HUES6 (cell line): ENCODE results near the gene MAPK8.

ENCODE experiments used
- H3K27ac ChIP-seq: 2 replicates; pipeline ENCODE4 v1.7.0; 2013; ENCODE audit warnings: low read depth, mild to moderate bottlenecking, low read length, inconsistent platforms
- H3K27me3 ChIP-seq: 2 replicates; pipeline ENCODE4 v1.6.1; 2013; ENCODE audit warnings: low read length; ENCODE audit not compliant: control insufficient read depth, insufficient read depth
- H3K36me3 ChIP-seq: 2 replicates; pipeline ENCODE4 v1.6.1; 2013; ENCODE audit warnings: low read length; ENCODE audit not compliant: control insufficient read depth, insufficient read depth
- H3K4me1 ChIP-seq: 2 replicates; pipeline ENCODE4 v1.6.1; 2013; ENCODE audit warnings: low read length; ENCODE audit not compliant: control insufficient read depth, insufficient read depth
- H3K4me3 ChIP-seq: 2 replicates; pipeline ENCODE4 v1.5.1; 2013; ENCODE audit warnings: low read depth, low read length
- H3K9ac ChIP-seq: one replicate; pipeline ENCODE4 v1.6.1; 2013; ENCODE audit warnings: mild to moderate bottlenecking, low read length
- H3K9me3 ChIP-seq: 2 replicates; pipeline ENCODE4 v1.6.1; 2013; ENCODE audit warnings: low read depth, low read length; ENCODE audit not compliant: control insufficient read depth, insufficient read depth

MAPK8 gene

GRCh38 chr10:48439581-48440041 lies 133.1 kb downstream of the MAPK8 start:
- H3K36me3 ChIP-seq, result peaks cover 2% of the 10 kb centered on the region; the same call in 1 of the 2 replicates
- no peak overlapping the region for H3K27ac ChIP-seq

GRCh38 chr10:48440771-48441170 lies 134.3 kb downstream of the MAPK8 start:
- Histone ChIP-seq H3K36me3 (no peaks in the 10 kb centered on the region; the same call in none of the 2 replicates), H3K9me3 (no peaks in the 10 kb centered on the region), H3K9ac (no peak overlapping the region), H3K27me3 (no peaks in the 10 kb centered on the region), H3K27ac (no peak overlapping the region), H3K4me1 (peaks cover 11% of the 10 kb centered on the region), H3K4me3 (no peak overlapping the region)

More at GRCh38 chr10:48439581-48440041, 133.1 kb downstream of the MAPK8 start:
- Histone ChIP-seq H3K4me3 (no peak overlapping the region), H3K27me3 (no peaks in the 10 kb centered on the region), H3K9ac (no peak overlapping the region), H3K9me3 (no peaks in the 10 kb centered on the region), H3K4me1 (peaks cover 3% of the 10 kb centered on the region)

- H3K9me3 ChIP-seq, result no peaks in the 10 kb centered on the region
- H3K9ac ChIP-seq, result no peak overlapping the region
- peaks cover 4% of the 10 kb centered on the region; the same call in 1 of the 2 replicates for H3K36me3 ChIP-seq
- H3K27me3 ChIP-seq, result no peaks in the 10 kb centered on the region
- H3K4me1 ChIP-seq, result peaks cover 11% of the 10 kb centered on the region
- no peak overlapping the region for H3K27ac ChIP-seq
- H3K4me3 ChIP-seq, result no peak overlapping the region
These were observed 135.8 kb downstream of the MAPK8 start for GRCh38 chr10:48442090-48442808.

- H3K36me3 ChIP-seq, result peaks cover 4% of the 10 kb centered on the region; the same call in 1 of the 2 replicates
- H3K4me3 ChIP-seq, result no peak overlapping the region
These were observed 136.3 kb downstream of the MAPK8 start for GRCh38 chr10:48442809-48443177.

GRCh38 chr10:48444266-48444665 lies 137.8 kb downstream of the MAPK8 start:
- Histone ChIP-seq H3K4me3 (no peak overlapping the region), H3K36me3 (peaks cover 4% of the 10 kb centered on the region; the same call in 1 of the 2 replicates), H3K9me3 (no peaks in the 10 kb centered on the region), H3K27me3 (no peaks in the 10 kb centered on the region), H3K4me1 (peaks cover 11% of the 10 kb centered on the region), H3K9ac (no peak overlapping the region), H3K27ac (no peak overlapping the region)

More at GRCh38 chr10:48442809-48443177, 136.3 kb downstream of the MAPK8 start:
- Histone ChIP-seq H3K9ac (no peak overlapping the region), H3K9me3 (no peaks in the 10 kb centered on the region), H3K27ac (no peak overlapping the region), H3K27me3 (no peaks in the 10 kb centered on the region), H3K4me1 (peaks cover 11% of the 10 kb centered on the region)

- Histone ChIP-seq H3K4me1 (peaks cover 11% of the 10 kb centered on the region), H3K27ac (no peak overlapping the region), H3K9ac (no peak overlapping the region)
These were observed 138.7 kb downstream of the MAPK8 start for GRCh38 chr10:48444861-48445841.

GRCh38 chr10:48445932-48446331 lies 139.5 kb downstream of the MAPK8 start:
- Histone ChIP-seq H3K4me3 (no peak overlapping the region), H3K27me3 (no peaks in the 10 kb centered on the region), H3K9ac (no peak overlapping the region), H3K9me3 (no peaks in the 10 kb centered on the region), H3K4me1 (peaks cover 11% of the 10 kb centered on the region), H3K27ac (no peak overlapping the region), H3K36me3 (peaks cover 4% of the 10 kb centered on the region; the same call in 1 of the 2 replicates)

More at GRCh38 chr10:48444861-48445841, 138.7 kb downstream of the MAPK8 start:
- no peaks in the 10 kb centered on the region for H3K9me3 ChIP-seq
- H3K27me3 ChIP-seq, result no peaks in the 10 kb centered on the region
- no peak overlapping the region for H3K4me3 ChIP-seq
- H3K36me3 ChIP-seq, result peaks cover 4% of the 10 kb centered on the region; the same call in 1 of the 2 replicates

- Histone ChIP-seq H3K4me1 (peaks cover 11% of the 10 kb centered on the region), H3K27ac (no peak overlapping the region), H3K27me3 (no peaks in the 10 kb centered on the region), H3K9ac (no peak overlapping the region), H3K36me3 (peaks cover 4% of the 10 kb centered on the region; the same call in 1 of the 2 replicates), H3K9me3 (no peaks in the 10 kb centered on the region), H3K4me3 (no peak overlapping the region)
These were observed 140.3 kb downstream of the MAPK8 start for GRCh38 chr10:48446785-48447184.

- H3K9ac ChIP-seq, result no peak overlapping the region
- H3K36me3 ChIP-seq, result peaks cover 4% of the 10 kb centered on the region; the same call in 1 of the 2 replicates
- no peak overlapping the region for H3K27ac ChIP-seq
- no peaks in the 10 kb centered on the region for H3K9me3 ChIP-seq
- peaks cover 11% of the 10 kb centered on the region for H3K4me1 ChIP-seq
- no peak overlapping the region for H3K4me3 ChIP-seq
- H3K27me3 ChIP-seq, result no peaks in the 10 kb centered on the region
These were observed 141.1 kb downstream of the MAPK8 start for GRCh38 chr10:48447356-48448215.

- Histone ChIP-seq H3K9me3 (no peaks in the 10 kb centered on the region), H3K9ac (no peak overlapping the region), H3K4me1 (peaks cover 11% of the 10 kb centered on the region), H3K27me3 (no peaks in the 10 kb centered on the region), H3K36me3 (peaks cover 4% of the 10 kb centered on the region; the same call in 1 of the 2 replicates), H3K27ac (no peak overlapping the region), H3K4me3 (no peak overlapping the region)
These were observed 142.3 kb downstream of the MAPK8 start for GRCh38 chr10:48448796-48449195.
